ENCODE data around the gene KCNE4.

DNA sequence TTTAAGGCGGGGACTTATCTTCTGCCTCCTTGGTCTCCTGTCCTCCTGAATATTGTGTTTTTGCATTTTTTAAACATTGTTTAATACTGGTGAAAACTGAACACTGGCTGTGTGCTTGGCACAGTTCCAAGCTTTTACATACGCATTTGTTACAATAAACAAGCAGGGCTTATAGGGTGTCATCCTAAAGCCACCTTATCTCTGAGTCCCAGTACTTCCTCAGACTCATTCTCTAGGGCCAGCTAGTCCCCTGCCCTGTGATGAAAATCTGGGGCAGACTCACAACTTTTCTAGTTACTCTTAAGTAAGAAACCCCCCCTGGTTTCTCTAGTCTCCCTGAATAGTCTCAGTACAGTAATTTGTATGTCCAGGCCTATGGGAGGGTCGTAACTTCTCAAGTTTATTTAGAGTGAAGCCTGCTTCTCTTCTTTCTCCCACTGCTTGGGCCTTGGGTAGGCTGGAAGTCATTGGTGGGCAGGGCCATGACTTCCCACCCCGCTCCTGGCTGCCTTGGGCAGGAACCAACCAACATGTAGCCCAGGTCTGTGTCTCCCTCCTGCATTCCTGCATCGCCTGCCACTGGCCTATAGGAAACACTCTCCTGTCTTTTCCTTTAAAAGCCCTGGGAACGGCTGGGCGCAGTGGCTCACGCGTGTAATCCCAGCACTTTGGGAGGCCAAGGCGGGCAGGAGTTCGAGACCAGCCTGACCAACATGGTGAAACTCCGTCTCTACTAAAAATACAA, 7.7 kb upstream of the KCNE4 start:
- TF ChIP-seq, protein P1, sequence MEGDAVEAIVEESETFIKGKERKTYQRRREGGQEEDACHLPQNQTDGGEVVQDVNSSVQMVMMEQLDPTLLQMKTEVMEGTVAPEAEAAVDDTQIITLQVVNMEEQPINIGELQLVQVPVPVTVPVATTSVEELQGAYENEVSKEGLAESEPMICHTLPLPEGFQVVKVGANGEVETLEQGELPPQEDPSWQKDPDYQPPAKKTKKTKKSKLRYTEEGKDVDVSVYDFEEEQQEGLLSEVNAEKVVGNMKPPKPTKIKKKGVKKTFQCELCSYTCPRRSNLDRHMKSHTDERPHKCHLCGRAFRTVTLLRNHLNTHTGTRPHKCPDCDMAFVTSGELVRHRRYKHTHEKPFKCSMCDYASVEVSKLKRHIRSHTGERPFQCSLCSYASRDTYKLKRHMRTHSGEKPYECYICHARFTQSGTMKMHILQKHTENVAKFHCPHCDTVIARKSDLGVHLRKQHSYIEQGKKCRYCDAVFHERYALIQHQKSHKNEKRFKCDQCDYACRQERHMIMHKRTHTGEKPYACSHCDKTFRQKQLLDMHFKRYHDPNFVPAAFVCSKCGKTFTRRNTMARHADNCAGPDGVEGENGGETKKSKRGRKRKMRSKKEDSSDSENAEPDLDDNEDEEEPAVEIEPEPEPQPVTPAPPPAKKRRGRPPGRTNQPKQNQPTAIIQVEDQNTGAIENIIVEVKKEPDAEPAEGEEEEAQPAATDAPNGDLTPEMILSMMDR (conservative IDR thresholded peaks at IDR 0.05 in 1 of 2, IDR thresholded peaks at IDR 0.05 in 1 of 2; ENCODE audit: low read depth in 1 of 2, low read length in 2 of 2): no peak
- no peak for TF ChIP-seq EZH2 (IDR thresholded peaks at IDR 0.05; ENCODE audit: low read length, missing control alignments)

All from fibroblast of lung (primary cell).